ENCODE results near the gene MT1E. TPM values are rescaled to one million over a fixed set of nuclear protein-coding genes. Genes with fewer than 3 reads are reported as not detected.
A peak's percentile ranks its signal among the peaks of the same experiment; 100 is the strongest.
"Not testable (repeated sequence)": the region's sequence is repeated elsewhere in the genome, so short reads cannot be mapped to it uniquely, and the experiment has no call there.

The MT1E gene
- total RNA-seq, 1 donor: 105 TPM

DNA sequence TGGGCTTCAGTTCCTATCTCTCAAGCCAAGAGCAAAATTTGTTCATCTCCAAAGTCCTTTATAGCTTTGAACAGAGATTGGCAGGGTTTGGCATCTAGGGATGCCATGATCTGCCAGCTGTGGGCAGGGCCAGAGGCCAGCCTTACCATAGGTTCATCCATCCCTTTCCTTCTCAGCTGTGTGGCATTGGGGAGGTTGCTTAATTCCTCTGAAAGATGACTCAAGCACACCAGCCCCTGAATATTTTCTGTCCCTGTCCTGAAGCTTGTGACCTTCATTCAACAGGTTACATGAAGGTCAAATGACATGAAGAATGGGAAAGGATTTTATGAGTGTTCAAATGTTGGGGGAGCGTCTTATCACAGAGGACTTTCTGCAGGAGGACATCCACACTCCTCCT is 38.9 kb downstream of the MT1E start:
- Histone ChIP-seq H3K4me3 (ENCODE audit: insufficient read depth, low read length) (no peak overlapping the region), H3K4me2 (ENCODE audit: insufficient read depth, low read length) (no peak overlapping the region), H3K27ac (ENCODE audit: low read depth, low read length) (no peak overlapping the region), H3K9me3 (ENCODE audit: low read depth, low read length) (no peaks in the 10 kb centered on the region), H2AFZ (ENCODE audit: low read length) (no peak overlapping the region), H3K27me3 (ENCODE audit: insufficient read depth, low read length) (peaks cover 84% of the 10 kb centered on the region), H4K20me1 (ENCODE audit: insufficient read depth, low read length) (no peaks in the 10 kb centered on the region), H3K4me1 (ENCODE audit: insufficient read depth, low read length) (peaks cover 4% of the 10 kb centered on the region), H3K36me3 (ENCODE audit: insufficient read depth, low read length) (no peaks in the 10 kb centered on the region), H3K79me2 (ENCODE audit: insufficient read depth, low read length) (no peaks in the 10 kb centered on the region)
- no peak for DNase-seq (ENCODE audit: insufficient read length, low spot score, missing footprints)
- no peak for TF ChIP-seq CTCF (IDR thresholded peaks at IDR 0.05; ENCODE audit: extremely low read depth, low read depth, low read length)

GRCh38 chr16:56665286-56666261 is 40.0 kb downstream of the MT1E start:
- not testable (repeated sequence) for H3K4me1 ChIP-seq (ENCODE audit: insufficient read depth, low read length); H3K9me3 ChIP-seq (ENCODE audit: low read depth, low read length); H3K79me2 ChIP-seq (ENCODE audit: insufficient read depth, low read length); H3K27ac ChIP-seq (ENCODE audit: low read depth, low read length); H2AFZ ChIP-seq (ENCODE audit: low read length); H4K20me1 ChIP-seq (ENCODE audit: insufficient read depth, low read length); H3K36me3 ChIP-seq (ENCODE audit: insufficient read depth, low read length); DNase-seq (ENCODE audit: insufficient read length, low spot score, missing footprints); H3K4me3 ChIP-seq (ENCODE audit: insufficient read depth, low read length); H3K4me2 ChIP-seq (ENCODE audit: insufficient read depth, low read length)
- peaks cover 83% of the 10 kb centered on the region for H3K27me3 ChIP-seq (ENCODE audit: insufficient read depth, low read length)

DNA sequence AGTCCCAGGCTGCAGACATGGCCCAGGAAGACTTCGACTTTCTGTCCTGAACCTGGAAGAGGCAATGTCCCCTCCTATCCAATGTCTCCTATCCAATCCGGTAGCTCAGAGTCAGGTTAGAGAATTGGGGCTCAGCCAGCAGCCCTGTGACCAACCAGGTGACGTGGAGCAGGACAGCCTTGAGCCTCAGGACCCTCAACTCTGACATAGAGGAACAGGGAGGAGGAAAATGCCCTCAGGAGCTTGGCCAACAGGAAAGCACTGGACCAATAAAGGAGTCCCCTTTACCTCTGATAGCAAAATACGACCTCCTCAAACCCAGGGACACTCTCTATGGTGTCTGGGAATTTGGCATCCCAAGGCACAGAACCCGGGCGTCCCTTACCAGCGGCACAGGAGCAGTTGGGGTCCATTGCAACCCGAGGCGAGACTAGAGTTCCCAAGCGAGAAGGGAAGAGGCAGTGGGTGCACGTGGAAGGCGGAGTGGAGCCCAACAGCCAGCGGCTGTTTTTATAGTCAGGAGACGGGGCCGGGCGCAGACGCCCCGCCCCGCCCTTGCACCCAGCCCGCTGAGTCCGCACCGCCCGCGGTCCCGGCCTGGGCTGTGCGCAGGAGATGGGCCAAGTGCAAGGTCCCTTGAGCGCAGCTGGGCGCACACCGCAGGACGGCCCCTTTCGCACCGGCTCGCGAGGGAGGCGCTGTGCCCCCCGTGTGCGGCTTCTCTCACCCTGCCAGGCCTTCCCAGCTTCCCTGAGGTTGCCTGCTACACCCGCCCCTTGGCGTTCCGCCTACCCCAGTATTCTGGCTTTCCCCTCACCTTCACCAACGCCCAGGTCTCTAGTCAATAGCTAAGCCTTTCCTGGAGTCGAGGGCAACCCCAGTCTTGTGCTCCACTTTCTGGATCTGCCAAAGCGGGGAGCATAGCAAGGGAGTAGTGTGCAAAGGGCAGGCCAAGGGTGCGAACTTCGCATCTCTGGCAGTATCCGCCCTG is 42.3 kb downstream of the MT1E start, which contains the start of gene MT1G:
TSS of gene MT1G (minus strand) at position 485 of the 991 bp plus-strand sequence. CDS start at position 413, 72 bp downstream.
- H3K9me3 ChIP-seq (ENCODE audit: low read depth, low read length): no peaks in the 10 kb centered on the region
- no peak within 1 kb of the TSS for H3K4me2 ChIP-seq (ENCODE audit: insufficient read depth, low read length)
- no peaks in the 10 kb centered on the region for H4K20me1 ChIP-seq (ENCODE audit: insufficient read depth, low read length)
- no peak for TF ChIP-seq CTCF (IDR thresholded peaks at IDR 0.05; ENCODE audit: extremely low read depth, low read depth, low read length)
- no peaks in the 10 kb centered on the region for H3K36me3 ChIP-seq (ENCODE audit: insufficient read depth, low read length)
- H3K4me1 ChIP-seq (ENCODE audit: insufficient read depth, low read length): peaks cover 4% of the 10 kb centered on the region
- DNase-seq (ENCODE audit: insufficient read length, low spot score, missing footprints): peak; percentile 83
- no peaks in the 10 kb centered on the region for H3K79me2 ChIP-seq (ENCODE audit: insufficient read depth, low read length)
- no peak within 1 kb of the TSS for H3K4me3 ChIP-seq (ENCODE audit: insufficient read depth, low read length)
- no peak within 1 kb of the TSS for H3K27ac ChIP-seq (ENCODE audit: low read depth, low read length)
- no peak within 1 kb of the TSS for H2AFZ ChIP-seq (ENCODE audit: low read length)
- peaks cover 69% of the 10 kb centered on the region for H3K27me3 ChIP-seq (ENCODE audit: insufficient read depth, low read length)

DNA sequence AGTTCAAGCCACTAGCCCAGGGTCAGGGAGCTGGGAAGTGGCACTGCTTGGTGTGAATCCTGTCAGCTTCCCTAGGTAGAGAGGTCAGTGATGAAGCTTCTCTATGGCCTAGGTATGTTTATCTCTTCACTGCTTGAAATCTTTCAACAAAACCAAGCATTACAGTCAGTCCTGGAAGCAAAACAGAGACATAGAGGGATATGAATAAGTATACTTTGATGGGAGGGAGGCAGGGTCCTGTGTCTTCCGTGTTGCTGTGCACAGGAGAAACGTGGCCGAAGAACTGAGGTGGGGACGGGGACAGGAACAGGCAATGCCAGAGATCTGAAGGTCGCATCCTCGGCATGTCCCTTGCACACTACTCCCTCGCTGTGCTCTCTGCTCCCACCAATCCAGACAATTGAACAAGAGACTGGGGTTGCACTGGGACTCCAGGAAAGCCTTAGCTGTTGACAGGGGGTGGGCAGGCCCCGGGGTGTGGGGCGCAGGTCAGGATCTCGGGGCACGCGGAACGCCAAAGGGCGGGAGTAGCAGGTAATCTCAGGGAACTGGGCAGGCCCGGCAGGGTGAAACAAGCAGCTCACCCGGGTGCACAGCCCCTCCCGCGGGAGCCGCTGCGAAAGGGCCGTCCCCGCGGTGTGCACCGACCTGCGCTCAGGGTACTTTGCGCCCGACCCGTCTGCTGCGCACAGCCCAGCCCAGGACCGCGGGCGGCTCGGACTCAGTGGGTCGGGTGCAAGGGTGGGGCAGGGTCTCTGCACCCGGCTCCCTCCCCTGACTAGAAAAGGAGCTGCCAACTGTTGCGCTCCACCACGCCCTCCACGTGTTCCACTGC is 43.6 kb downstream of the MT1E start, which contains the start of gene MT1H:
TSS of gene MT1H (plus strand) at position 810 of the 835 bp plus-strand sequence. CDS start 71 bp downstream, outside the sequence.
- Histone ChIP-seq H3K79me2 (ENCODE audit: insufficient read depth, low read length) (no peaks in the 10 kb centered on the region), H3K9me3 (ENCODE audit: low read depth, low read length) (no peaks in the 10 kb centered on the region), H3K4me1 (ENCODE audit: insufficient read depth, low read length) (peaks cover 4% of the 10 kb centered on the region), H3K36me3 (ENCODE audit: insufficient read depth, low read length) (no peaks in the 10 kb centered on the region), H3K27ac (ENCODE audit: low read depth, low read length) (no peak within 1 kb of the TSS), H3K4me3 (ENCODE audit: insufficient read depth, low read length) (no peak within 1 kb of the TSS), H4K20me1 (ENCODE audit: insufficient read depth, low read length) (no peaks in the 10 kb centered on the region), H3K27me3 (ENCODE audit: insufficient read depth, low read length) (peaks cover 55% of the 10 kb centered on the region), H3K4me2 (ENCODE audit: insufficient read depth, low read length) (no peak within 1 kb of the TSS), H2AFZ (ENCODE audit: low read length) (no peak within 1 kb of the TSS)
- DNase-seq (ENCODE audit: insufficient read length, low spot score, missing footprints): no peak
- TF ChIP-seq CTCF (IDR thresholded peaks at IDR 0.05; ENCODE audit: extremely low read depth, low read depth, low read length): no peak

Data from osteoblast (primary cell).